Activated CD8-positive, alpha-beta memory T cell treated with anti-CD3 and anti-CD28 coated beads, Interleukin-2, amount 50 U/mL, for 4 hours (primary cell): Measurements from ENCODE around the gene GGCX.

ENCODE experiments used
- DNase-seq: peaks from one replicate; pipeline ENCODE4 v3.0.0-alpha.2; 2020

The GGCX gene

GRCh38 chr2:85505551-85506238 is 55.6 kb downstream of the GGCX start:
- no peak for DNase-seq

DNA sequence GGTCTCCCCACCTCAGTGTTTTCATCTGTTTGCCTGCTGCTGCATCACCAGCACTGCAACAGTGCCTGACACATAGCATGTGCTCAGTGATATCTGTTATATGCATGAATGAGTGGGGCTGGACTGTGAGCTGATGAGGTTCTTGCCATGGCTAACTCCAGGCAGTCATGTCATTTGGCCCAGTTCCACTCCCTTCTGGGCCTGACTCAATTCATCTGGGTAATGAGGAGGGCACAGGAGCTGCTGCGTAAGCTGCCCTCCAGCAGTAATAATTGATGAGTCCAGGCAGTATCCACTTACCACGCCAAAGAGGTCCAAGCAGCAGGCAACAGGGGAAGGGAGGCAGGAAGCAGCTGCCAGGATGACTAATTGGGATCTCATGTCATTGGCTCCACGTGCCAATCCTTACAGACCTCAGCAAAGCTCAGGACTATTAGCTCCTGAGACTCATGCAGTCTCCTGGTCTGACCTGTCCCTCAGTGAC is 56.5 kb downstream of the GGCX start:
- DNase-seq, result no peak

- no peak for DNase-seq
These were observed 57.2 kb downstream of the GGCX start for GRCh38 chr2:85503851-85504777.

DNA sequence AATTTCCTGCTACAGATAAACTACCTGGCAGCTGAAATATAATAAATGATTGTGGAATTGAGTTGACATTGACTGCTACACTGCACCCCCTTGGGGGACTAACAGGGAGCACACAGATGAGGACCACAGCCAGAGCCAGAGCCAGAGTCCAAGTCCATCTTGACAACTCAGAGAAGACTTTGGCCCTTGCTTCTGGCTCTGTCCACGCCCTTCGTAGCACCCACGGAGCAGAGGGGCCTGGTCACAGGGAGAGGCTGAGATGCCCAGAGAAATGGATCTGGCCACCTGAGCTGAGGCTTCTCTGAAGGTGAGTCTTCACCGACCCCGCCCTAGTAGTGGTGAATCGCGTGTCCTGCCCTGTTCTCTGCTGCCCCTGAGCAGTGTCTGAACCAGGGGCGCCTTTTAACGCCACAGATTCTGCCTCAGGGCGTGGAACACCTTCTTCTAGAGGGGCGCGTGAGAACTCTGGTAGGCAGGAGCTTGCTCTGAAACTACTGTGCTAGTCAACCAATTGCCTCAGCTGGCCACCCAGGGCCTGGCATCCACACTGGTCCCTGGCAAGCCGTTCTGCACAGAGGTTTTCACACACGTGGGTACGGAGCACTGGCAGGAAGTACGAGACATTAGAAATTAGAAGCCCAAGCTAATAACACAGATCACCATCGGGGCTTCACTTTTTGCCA is 58.0 kb downstream of the GGCX start:
- DNase-seq, result no peak

DNA sequence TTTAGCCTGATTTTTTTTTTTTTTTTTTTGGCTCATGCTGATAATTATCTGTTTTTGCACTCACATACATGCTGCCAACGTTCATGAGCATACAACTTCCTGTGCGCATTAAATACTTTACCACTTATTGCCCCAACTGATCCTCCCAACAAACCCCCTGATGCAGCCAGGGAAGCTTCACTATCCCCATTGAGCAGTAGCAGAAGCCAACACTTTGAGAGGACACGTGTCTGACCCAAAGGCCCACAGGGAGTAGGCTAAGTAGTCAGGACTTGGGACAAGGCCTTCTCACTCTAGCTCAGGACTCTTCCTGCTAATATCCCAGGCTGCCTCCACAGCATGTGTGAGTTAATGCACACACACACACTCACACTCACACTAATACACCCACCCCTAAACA is 58.6 kb downstream of the GGCX start:
- DNase-seq, result no peak

- no peak for DNase-seq
These were observed 60.0 kb downstream of the GGCX start for GRCh38 chr2:85501248-85501647.

DNA sequence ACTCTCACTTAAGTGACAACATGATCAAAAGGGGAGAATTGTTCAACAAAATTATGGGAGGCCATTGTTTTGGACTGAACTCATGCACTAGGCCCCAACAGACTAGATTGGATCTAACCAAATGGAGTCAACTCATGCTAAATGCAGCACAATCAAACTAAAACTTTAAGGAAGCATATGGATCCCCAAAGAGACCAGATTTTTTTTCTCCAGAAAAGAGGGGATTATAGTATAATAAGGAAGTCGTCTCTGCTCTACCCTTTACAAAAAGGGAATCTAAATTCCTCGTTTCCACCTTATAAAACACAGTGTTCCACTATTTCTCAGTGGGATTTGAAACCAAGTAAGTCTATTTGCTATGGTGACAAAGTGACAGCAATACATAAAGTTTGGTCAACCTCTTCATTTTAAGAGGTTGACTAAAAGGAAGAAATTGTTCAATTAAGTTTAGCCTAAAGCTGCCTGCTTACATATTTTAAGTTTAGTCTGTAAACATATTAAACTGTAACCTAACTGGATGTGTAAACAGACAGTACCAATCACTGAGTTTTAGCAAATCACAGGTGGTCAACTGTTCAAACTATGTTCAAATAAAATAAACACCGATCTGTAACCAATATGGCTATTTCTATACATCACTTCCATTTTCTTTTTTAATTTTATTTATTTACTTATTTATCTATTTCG is 63.2 kb downstream of the GGCX start:
- DNase-seq, result no peak

DNA sequence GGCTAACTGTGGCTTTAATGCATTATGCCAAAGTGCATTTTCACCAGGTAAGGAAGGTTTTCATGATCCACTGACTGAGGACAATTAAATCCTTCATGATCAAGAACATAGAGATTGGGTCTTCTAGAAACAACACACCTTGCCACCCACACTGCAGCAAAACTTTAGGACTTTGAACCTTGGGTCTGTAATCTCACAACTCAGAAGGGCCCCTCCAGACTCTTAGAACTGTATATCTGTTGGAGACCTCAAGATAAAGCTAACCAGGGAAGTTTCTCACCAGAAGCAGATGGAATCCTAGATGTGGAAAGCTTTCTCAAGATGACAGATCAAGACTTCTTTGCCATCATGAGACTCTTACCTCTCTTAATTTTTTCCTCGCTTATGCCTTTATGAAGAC is 64.9 kb downstream of the GGCX start:
- DNase-seq, result no peak
